IPS-18a (cell line): ENCODE data around the gene MRPL28.

Source experiments
- H3K27ac ChIP-seq: one replicate; pipeline ENCODE4 v1.5.1; 2013; ENCODE audit warnings: low read length
- H3K27me3 ChIP-seq: one replicate; pipeline ENCODE4 v1.6.1; 2013; ENCODE audit warnings: mild to moderate bottlenecking, low read length; ENCODE audit not compliant: control insufficient read depth, insufficient read depth
- H3K36me3 ChIP-seq: one replicate; pipeline ENCODE4 v1.6.1; 2013; ENCODE audit warnings: low read depth, low read length; ENCODE audit not compliant: control insufficient read depth
- H3K4me1 ChIP-seq: one replicate; pipeline ENCODE4 v1.6.1; 2013; ENCODE audit warnings: low read depth, low read length; ENCODE audit not compliant: control insufficient read depth
- H3K4me3 ChIP-seq: one replicate; pipeline ENCODE4 v1.5.1; 2013; ENCODE audit warnings: low read length
- H3K9ac ChIP-seq: one replicate; pipeline ENCODE4 v1.6.1; 2013; ENCODE audit warnings: mild to moderate bottlenecking, low read length, moderate library complexity
- H3K9me3 ChIP-seq: one replicate; pipeline ENCODE4 v1.6.1; 2013; ENCODE audit warnings: low read depth, low read length; ENCODE audit not compliant: control insufficient read depth

MRPL28 gene

GRCh38 chr16:324201-324450, 46.2 kb downstream of the MRPL28 start:
- Histone ChIP-seq H3K4me3 (no peak overlapping the region), H3K4me1 (peaks cover 8% of the 10 kb centered on the region), H3K36me3 (no peaks in the 10 kb centered on the region), H3K27me3 (no peaks in the 10 kb centered on the region), H3K9me3 (no peaks in the 10 kb centered on the region), H3K27ac (no peak overlapping the region), H3K9ac (no peak overlapping the region)

GRCh38 chr16:322476-323143, 47.7 kb downstream of the MRPL28 start:
- Histone ChIP-seq H3K9ac (no peak overlapping the region), H3K4me1 (peaks cover 12% of the 10 kb centered on the region), H3K9me3 (no peaks in the 10 kb centered on the region), H3K27ac (no peak overlapping the region), H3K36me3 (no peaks in the 10 kb centered on the region), H3K4me3 (no peak overlapping the region), H3K27me3 (no peaks in the 10 kb centered on the region)

- Histone ChIP-seq H3K27ac (no peak overlapping the region), H3K4me1 (peaks cover 12% of the 10 kb centered on the region), H3K27me3 (no peaks in the 10 kb centered on the region), H3K4me3 (no peak overlapping the region), H3K9ac (no peak overlapping the region), H3K36me3 (no peaks in the 10 kb centered on the region), H3K9me3 (no peaks in the 10 kb centered on the region)
Measured at GRCh38 chr16:321532-321931, 48.8 kb downstream of the MRPL28 start.

GRCh38 chr16:320206-320605, 50.1 kb downstream of the MRPL28 start:
- Histone ChIP-seq H3K9me3 (no peaks in the 10 kb centered on the region), H3K27ac (no peak overlapping the region), H3K9ac (no peak overlapping the region), H3K27me3 (no peaks in the 10 kb centered on the region), H3K4me3 (no peak overlapping the region), H3K4me1 (peaks cover 12% of the 10 kb centered on the region), H3K36me3 (no peaks in the 10 kb centered on the region)

- Histone ChIP-seq H3K9ac (no peak overlapping the region), H3K27me3 (no peaks in the 10 kb centered on the region), H3K27ac (no peak overlapping the region), H3K36me3 (peaks cover 9% of the 10 kb centered on the region), H3K9me3 (no peaks in the 10 kb centered on the region), H3K4me1 (peaks cover 7% of the 10 kb centered on the region), H3K4me3 (no peak overlapping the region)
Measured at GRCh38 chr16:318628-319027, 51.7 kb downstream of the MRPL28 start.

GRCh38 chr16:317583-317982, 52.8 kb downstream of the MRPL28 start:
- Histone ChIP-seq H3K36me3 (peaks cover 11% of the 10 kb centered on the region), H3K4me1 (peaks cover 7% of the 10 kb centered on the region), H3K9me3 (no peaks in the 10 kb centered on the region), H3K27me3 (no peaks in the 10 kb centered on the region), H3K27ac (no peak overlapping the region), H3K9ac (no peak overlapping the region), H3K4me3 (no peak overlapping the region)
